Cardiac septum (tissue), 1 donor: ENCODE data around the gene PPP1R27. TPM values are rescaled to one million over a fixed set of nuclear protein-coding genes. Genes with fewer than 3 reads are reported as not detected.

Source experiments
- DNase-seq: peaks from one replicate; pipeline ENCODE4 v3.0.0-alpha.2; 2020; ENCODE audit warnings: low spot score
- intact Hi-C: fragments of 100-400 bp; cut with DNase I; formaldehyde crosslinking; loops from one replicate; pipeline ENCODE4 v1.14.0; 2022
- long read RNA-seq: library from polyadenylated mRNA; unstranded; transcript quantifications from one replicate; pipeline ENCODE4 v2.0.0, GENCODE V29; 2021
- total RNA-seq: library from RNA; stranded (reverse); fragmentation: NEBNext Ultra II Directional; extraction: Animal tissue kit (Norgen Biotek cat#: 25700); gene quantifications from one replicate; pipeline ENCODE4 v1.2.1, GENCODE V29; 2021
- donor health status: DM: no; HTN: no; CAD: no.

The PPP1R27 gene, protein sequence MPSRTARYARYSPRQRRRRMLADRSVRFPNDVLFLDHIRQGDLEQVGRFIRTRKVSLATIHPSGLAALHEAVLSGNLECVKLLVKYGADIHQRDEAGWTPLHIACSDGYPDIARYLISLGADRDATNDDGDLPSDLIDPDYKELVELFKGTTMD
- 0.32 TPM for total RNA-seq
- long read RNA-seq = 0 reads

- intact Hi-C loops = loop anchor here (5.0 kb wide), 1 partner anchor 37 kb away; the partner anchor contains the start of gene ARHGDIA
- DNase-seq = no peak
Observed at GRCh38 chr17:81834831-81835267, at the start of gene PPP1R27. PPP1R27 (minus strand) TSS chr17:81835050; CDS start chr17:81834953, 97 bp downstream.

DNA sequence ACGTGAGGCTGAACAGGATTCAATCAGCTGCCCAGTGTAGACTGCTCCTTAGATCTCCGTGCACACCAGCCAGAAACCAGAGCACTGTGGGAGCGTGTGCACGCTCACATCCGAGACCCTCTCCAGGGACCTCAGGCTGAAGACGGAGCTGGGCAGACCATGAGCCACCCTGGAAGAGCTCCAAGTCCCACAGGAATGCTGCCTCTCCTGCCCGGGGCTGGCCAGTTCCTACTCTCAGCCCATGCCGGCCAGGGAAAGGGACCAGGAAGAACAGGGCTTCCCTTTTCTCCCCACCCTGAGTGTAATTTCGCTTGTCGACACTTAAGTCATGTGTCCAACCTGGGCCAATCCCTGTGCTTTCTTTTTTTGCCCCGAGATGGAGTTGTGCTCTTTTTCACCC is 49.7 kb upstream of the PPP1R27 start:
- intact Hi-C loops = no loop called here

GRCh38 chr17:81879121-81879520 is 44.3 kb upstream of the PPP1R27 start:
- no peak for DNase-seq
- intact Hi-C loops = no loop called here

More for the DNA sequence above, 49.7 kb upstream of the PPP1R27 start:
- no peak for DNase-seq

DNA sequence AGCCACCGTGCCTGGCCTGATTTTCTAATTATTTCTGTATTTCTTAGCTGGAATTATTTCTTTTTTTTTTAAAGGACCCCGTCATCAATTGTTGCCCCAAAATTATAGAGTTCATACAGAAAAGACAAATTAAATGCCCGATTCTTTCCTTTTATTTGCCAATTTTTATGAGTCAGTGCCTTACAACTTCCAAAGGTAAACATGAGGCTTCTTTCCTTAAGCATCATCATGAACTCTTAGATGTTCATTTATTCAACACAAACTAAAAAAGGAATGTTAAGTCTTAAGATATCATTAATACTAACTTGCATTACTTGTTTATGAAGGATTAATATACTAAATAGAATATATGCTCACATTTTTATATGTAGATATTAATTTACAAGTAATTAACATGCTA is 43.4 kb upstream of the PPP1R27 start:
- intact Hi-C loops = no loop called here

GRCh38 chr17:81877569-81877968 is 42.7 kb upstream of the PPP1R27 start:
- no peak for DNase-seq
- intact Hi-C loops = no loop called here

More for the DNA sequence above, 43.4 kb upstream of the PPP1R27 start:
- no peak for DNase-seq

- peak; percentile 97 for DNase-seq
- intact Hi-C loops = loop anchor here (5.0 kb wide), 2 partner anchors 39 to 56 kb away; partner anchors contain the start of genes MAFG and MCRIP1
Observed at GRCh38 chr17:81871387-81872230, 36.8 kb upstream of the PPP1R27 start.

- no peak for DNase-seq
Observed at GRCh38 chr17:81870981-81871386, 36.1 kb upstream of the PPP1R27 start, which contains the start of gene ARHGDIA. ARHGDIA (minus strand) TSS chr17:81871337; CDS start chr17:81869930, 1,407 bp downstream.

DNA sequence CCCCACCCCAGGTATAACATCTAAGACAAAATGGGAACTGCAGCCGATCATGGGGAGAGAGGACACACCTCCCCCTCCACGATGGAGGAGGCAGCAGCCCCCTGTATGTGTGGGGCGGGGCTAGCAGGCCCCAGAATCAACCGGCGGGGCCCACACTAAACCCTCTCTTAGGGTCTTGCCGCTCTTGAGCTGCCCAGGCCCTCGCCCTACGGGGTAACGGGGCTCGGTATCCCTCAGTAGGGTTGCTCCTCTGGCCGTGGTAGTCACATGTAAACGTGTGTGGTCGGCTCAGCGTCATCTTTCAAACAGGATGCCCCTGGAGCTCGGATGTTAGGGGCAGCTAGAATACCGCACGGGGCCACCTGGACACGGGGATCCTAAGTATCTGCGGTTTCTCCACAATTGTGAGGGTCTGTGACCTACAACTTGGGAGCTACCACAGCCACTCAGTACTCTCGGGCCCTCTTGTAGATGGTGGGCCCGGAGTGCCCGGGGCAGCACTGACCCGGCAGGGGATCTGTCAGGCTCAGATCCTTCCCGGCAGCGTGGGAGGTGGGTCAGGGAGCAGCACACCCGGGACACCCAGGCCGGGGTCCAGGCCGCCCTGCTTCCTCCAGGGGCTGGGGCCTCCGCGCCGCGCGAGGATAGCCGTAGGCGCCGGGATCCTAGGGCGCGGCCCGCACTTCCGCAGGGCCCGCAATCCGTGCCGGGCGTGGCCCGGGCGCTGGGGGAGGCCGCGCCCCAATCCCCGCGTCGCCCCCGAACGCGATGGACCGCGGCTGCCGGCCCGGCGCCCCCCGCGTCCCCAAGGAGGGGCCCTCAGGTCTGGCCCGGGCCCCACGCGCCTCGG is 35.5 kb upstream of the PPP1R27 start:
- DNase-seq = no peak
- intact Hi-C loops = loop anchor here (5.0 kb wide), 2 partner anchors 38 to 57 kb away; partner anchors contain the start of genes MAFG and MCRIP1

More at GRCh38 chr17:81870981-81871386, 36.1 kb upstream of the PPP1R27 start, which contains the start of gene ARHGDIA:
- intact Hi-C loops = loop anchor here (5.0 kb wide), 2 partner anchors 39 to 56 kb away; partner anchors contain the start of genes MAFG and MCRIP1

DNA sequence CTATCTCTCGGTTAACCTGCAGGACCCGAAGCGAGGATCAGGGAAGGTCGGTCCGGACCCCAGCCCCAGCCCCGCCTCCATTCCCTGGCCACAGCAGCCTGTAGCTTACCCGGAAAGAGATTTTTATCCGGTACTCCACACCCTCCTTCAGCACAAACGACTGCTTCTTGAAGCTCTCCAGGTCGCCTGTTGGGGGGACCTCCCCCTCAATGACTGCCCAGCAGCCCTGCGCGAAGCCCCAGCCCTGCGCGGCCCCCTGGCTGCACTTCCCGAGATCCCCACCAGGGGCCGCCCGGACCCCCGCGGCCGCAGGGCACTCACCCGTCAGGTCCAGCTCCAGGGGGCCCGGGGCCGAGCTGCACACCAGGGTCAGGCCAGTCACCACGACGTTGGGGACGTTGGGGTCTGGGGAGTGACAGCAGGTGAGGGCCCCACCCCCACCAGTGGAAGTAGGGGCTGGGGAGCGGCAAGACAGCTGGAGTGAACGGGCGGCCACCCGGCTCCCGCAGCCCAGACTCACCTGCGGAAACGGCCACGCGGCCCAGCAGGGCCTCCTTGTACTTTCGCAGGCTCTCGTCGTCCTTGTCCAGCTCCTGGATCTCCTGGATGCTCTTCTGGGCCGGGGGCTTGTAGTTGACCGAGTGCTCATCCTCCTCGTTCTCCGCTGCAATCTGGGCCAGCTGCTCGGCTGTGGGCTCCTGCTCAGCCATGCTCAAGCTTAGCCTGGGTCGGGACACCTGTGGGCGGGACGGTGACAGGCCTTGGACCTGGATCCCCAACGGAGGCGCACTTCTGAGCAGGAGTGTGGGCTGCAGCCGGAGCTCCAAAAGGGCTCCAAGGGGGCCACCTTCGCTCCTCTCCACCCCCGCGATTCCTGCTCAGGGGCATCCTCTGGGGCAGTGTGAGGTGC is 34.6 kb upstream of the PPP1R27 start:
- intact Hi-C loops = loop anchor here (5.0 kb wide), 2 partner anchors 37 to 58 kb away; partner anchors contain the start of genes MAFG and MCRIP1
- DNase-seq = no peak

DNA sequence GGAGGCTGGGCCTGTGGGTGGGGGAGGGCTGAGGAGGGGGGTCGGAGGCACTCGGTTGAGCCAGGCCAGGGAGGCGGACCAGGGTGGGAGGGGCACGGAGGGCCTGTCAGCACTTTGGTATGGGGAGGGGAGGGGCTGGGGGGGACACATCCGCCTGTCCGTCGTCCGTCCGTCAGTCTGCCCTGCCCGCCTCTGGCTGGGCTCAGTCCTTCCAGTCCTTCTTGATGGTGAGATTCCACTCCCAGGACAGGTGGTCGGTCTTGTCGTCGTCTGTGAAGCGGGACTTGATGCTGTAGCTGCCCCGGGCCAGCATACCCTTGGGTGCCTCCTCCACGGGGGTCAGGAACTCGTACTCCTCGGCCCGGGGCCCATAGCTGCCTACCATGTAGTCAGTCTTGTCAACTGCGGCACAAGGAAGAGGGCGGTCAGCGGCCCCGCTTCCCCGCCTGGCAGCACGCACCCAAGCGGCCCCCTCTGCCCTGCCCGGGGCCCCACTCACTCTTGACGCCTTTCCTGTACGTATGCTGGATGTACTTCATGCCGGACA is 33.9 kb upstream of the PPP1R27 start:
- no peak for DNase-seq

DNA sequence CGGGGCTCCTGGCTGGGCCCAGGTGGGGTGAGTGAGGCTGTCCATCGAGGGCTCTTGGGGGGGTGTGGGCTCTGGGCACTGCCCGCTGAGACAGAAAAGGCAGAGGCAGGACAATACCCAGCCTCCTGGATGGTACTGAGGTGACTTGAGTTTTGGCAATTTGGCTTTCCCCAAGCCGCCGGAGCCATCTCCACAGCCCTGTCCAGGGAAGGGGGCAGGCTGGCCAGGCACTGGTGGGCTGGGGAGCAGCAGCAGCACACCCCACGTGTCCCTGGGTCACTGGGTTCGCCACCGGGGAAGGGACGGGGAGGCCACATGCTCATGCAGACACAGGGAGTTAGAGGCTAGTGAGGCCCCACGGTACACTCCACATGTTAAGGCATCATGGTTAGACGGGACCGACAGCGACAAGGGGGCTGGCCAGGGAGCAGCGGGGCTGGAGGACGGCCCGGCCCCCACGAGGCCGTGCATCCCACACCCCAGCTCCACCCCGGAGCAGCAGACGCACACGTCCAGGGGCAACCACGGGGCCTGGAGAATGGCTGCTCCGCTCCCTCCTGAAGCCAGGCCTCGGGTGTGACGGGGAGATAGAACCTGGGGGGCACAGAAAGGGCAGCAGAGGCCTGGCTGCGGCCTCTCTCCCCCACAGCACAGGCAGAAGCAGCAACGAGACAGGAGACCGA is 33.3 kb upstream of the PPP1R27 start:
- intact Hi-C loops = no loop called here

More for the DNA sequence above, 33.9 kb upstream of the PPP1R27 start:
- intact Hi-C loops = no loop called here

DNA sequence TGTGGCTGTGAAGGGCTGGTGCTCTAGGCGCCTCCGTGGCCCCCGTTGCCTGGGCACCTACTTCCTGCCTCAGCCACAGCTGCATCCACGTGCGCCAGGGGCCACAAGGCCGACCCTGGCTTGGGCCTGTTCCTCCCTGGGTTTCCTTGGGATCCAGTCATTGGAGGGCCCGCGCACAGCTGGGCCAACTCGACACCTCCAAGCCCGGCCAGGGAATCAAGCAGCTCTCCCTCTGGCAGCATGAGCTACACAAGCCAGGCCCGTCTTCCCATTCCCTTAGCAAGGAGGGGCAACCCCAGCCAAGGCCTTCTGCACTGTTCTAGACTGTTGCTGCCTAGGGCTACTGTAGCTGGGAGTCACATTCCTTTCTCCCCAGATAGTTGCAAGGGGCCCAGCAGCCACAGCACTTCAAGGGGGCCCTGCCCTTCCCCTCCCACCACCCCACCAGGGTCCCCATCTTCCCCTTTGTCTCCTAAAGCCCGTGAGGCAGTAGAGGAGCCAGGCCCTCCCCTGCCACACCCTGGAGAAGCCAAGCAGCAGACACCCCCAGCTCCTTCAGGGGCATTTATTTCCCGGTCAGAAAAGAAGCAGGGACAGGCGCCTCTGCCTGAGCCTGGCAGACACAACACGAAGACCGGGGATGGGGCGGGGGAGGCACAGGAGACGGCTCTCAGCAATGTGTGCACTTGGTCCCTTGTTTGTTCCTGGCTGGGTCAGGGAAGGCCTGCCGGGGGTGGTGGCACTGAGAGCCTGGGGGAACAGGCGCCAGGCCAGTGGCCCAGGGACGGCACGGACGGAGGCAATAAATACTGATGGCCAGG is 32.5 kb upstream of the PPP1R27 start:
- intact Hi-C loops = no loop called here
- no peak for DNase-seq

More for the DNA sequence above, 33.3 kb upstream of the PPP1R27 start:
- no peak for DNase-seq

DNA sequence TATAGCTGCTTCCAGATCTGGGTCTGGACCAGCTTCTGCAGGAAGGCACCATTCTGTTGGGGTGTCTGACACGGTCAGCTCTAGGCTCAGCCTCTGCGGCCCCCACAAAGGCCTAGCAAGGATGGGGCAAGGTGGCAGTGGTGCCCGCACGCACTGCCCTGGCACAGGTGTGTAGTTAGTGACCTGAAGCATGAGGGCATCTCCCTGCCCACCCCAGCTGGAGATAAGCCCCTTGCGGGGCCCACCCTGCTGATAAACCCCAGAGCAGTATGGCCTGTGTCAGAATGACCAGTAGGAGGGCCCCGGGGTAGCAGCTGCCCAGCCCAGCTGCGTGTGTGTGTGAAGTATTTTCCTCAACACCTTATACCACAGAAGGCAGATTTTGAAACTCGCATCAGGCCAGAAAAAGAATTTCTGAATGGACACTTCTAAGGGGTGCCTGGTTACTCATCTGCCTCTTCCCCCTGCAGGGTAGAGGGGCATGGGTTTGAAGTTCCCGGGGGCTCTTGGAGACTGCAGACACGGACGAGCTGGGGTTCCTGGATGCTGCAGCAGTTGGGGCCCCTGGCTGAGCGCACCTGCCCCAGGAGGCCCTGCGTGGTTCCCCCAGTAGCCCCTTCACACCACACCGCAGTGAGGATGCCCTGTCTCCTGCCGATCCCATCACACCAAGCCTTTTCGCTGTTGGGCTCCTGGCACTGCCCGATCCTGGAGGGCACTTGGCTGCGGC is 31.8 kb upstream of the PPP1R27 start:
- intact Hi-C loops = no loop called here

DNA sequence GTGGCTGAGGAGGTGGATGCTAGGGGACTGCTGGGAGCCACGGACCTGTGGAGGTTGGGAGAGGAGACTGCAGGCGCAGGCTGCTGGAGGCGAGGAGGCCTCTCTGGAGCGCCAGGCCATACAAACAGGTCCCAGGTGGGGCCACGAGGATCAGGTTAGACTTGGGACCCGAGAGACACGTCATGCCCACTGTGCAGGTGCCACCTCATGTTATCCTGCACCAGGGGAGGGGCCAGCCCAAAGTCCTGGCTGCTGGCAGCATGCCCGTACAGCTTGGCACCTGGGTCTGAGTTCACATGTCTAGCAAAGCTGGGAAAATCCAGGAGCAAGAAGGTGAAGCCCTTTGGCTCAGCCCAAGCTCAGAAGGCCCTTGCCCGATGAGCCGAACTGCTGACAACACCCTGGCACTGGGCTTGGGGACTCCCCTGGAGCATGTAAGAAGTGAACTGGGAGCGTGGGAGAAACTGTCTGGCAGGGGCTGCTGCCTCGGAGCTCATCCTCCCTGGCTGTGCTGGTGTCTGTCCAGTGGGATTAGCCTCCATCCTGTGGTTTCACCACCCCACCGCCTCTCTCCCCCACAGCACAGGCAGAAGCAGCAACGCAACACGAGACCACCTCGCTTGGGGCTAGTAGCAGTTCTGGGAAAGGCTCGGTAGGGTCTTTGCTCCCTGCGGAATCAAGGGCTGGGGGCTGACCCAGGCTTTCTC is 31.0 kb upstream of the PPP1R27 start:
- no peak for DNase-seq
- intact Hi-C loops = no loop called here

More for the DNA sequence above, 31.8 kb upstream of the PPP1R27 start:
- DNase-seq = no peak

DNA sequence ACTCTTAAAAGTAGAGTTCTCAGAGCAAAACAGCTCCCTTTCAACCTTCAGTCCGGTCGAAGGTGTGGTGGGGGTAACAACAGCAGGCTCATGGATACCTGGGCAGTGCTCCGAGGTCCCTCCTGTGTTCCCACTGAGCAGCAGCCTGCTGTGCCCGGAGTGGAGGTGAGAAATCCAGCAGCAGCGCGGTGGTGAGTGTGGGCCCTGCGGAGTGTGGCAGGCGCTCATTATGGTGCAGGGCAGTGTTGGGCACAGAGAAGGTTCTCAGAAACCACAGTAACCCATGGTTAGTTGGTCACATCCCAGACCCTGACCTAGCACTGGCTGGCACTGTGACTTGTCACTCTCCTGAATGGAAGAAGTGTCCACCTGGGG is 30.5 kb upstream of the PPP1R27 start:
- no peak for DNase-seq
- intact Hi-C loops = no loop called here
